Ishikawa (cell line): ENCODE results near the gene KAT6B.

Experiments
- CEBPB ChIP-seq: IDR thresholded peaks from 2 replicates; pipeline ENCODE4 v1.6.1; 2012
- CREB1 ChIP-seq: IDR thresholded peaks from 2 replicates; pipeline ENCODE4 v1.6.1; 2012; ENCODE audit warnings: low read depth
- EGR1 ChIP-seq: IDR thresholded peaks from 2 replicates; pipeline ENCODE4 v1.6.1; 2012
- EP300 ChIP-seq: IDR thresholded peaks from 2 replicates; pipeline ENCODE4 v1.6.1; 2012; ENCODE audit warnings: borderline replicate concordance
- FOXM1 ChIP-seq: IDR thresholded peaks from 2 replicates; pipeline ENCODE4 v1.6.1; 2012; ENCODE audit warnings: low read depth, borderline replicate concordance
- NFIC ChIP-seq: IDR thresholded peaks from 2 replicates; pipeline ENCODE4 v1.6.1; 2012
- RAD21 ChIP-seq: IDR thresholded peaks from 2 replicates; pipeline ENCODE4 v1.6.1; 2012; ENCODE audit warnings: low read depth
- REST ChIP-seq: IDR thresholded peaks from 2 replicates; pipeline ENCODE4 v1.6.1; 2012; ENCODE audit warnings: low read depth, mild to moderate bottlenecking
- TAF1 ChIP-seq: IDR thresholded peaks from 2 replicates; pipeline ENCODE4 v1.6.1; 2012; ENCODE audit warnings: low read depth, mild to moderate bottlenecking
- TCF12 ChIP-seq: IDR thresholded peaks from 2 replicates; pipeline ENCODE4 v1.6.1; 2012; ENCODE audit warnings: low read depth
- TEAD4 ChIP-seq: IDR thresholded peaks from 2 replicates; pipeline ENCODE4 v1.6.1; 2012
- USF1 ChIP-seq: IDR thresholded peaks from 2 replicates; pipeline ENCODE4 v1.6.1; 2012
- YY1 ChIP-seq: IDR thresholded peaks from 2 replicates; pipeline ENCODE4 v1.6.1; 2012; ENCODE audit warnings: low read depth
- ZBTB7A ChIP-seq: IDR thresholded peaks from 2 replicates; pipeline ENCODE4 v1.6.1; 2012; ENCODE audit warnings: low read depth
- TF ChIP-seq, protein P1 (sequence below): IDR thresholded peaks from 2 replicates; pipeline ENCODE4 v1.6.1; 2012

The KAT6B gene

GRCh38 chr10:75065076-75065475 lies 238.7 kb downstream of the KAT6B start:
- TF ChIP-seq NFIC (no peak), USF1 (no peak), FOXM1 (no peak), TEAD4 (no peak), RAD21 (no peak), EGR1 (no peak), CREB1 (no peak), EP300 (no peak), YY1 (no peak), TAF1 (no peak)

GRCh38 chr10:75066271-75066670 lies 239.9 kb downstream of the KAT6B start:
- TF ChIP-seq EGR1, result no peak
- TF ChIP-seq USF1, result no peak
- TF ChIP-seq, protein P1, sequence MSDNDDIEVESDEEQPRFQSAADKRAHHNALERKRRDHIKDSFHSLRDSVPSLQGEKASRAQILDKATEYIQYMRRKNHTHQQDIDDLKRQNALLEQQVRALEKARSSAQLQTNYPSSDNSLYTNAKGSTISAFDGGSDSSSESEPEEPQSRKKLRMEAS, result no peak
- no peak for TF ChIP-seq NFIC
- no peak for TF ChIP-seq FOXM1
- no peak for TF ChIP-seq TAF1
- TF ChIP-seq CREB1, result no peak
- TF ChIP-seq CEBPB, result no peak
- TF ChIP-seq RAD21, result no peak
- TF ChIP-seq EP300, result no peak
- no peak for TF ChIP-seq YY1
- no peak for TF ChIP-seq ZBTB7A
- no peak for TF ChIP-seq TEAD4
- TF ChIP-seq REST, result no peak
- no peak for TF ChIP-seq TCF12

- TF ChIP-seq CEBPB, result no peak
- TF ChIP-seq REST, result no peak
- TF ChIP-seq RAD21, result no peak
- no peak for TF ChIP-seq TCF12
- TF ChIP-seq TAF1, result no peak
- TF ChIP-seq USF1, result no peak
- no peak for TF ChIP-seq ZBTB7A
- no peak for TF ChIP-seq YY1
- no peak for TF ChIP-seq TEAD4
- TF ChIP-seq, protein P1, result no peak
- no peak for TF ChIP-seq EGR1
- TF ChIP-seq EP300, result no peak
- no peak for TF ChIP-seq FOXM1
- TF ChIP-seq CREB1, result no peak
- no peak for TF ChIP-seq NFIC
Measured at GRCh38 chr10:75067272-75067671, 240.9 kb downstream of the KAT6B start.

- no peak for TF ChIP-seq NFIC
- TF ChIP-seq TAF1, result no peak
- no peak for TF ChIP-seq ZBTB7A
Measured at GRCh38 chr10:75068523-75068922, 242.1 kb downstream of the KAT6B start.

DNA sequence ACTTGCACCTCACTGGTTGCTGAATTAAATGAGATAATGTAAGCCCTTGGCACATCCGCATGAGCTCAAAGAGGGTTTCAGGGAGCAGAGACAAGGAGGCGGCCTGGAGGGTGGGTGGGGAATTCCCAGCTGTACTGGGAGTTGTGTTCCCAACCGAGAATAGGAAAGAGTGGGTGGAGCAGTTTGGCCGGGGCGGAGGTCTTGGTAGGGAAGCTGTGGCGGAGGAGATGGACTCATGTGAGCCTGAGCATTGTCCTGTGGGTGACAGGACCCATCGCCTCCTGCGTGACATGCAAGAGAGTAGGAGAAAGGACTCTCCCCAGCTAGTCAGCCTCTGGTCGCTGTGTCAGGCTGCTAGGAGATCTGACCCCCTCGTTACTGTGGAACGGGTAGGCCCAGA lies 244.1 kb downstream of the KAT6B start:
- TF ChIP-seq EGR1 (no peak), YY1 (no peak), TEAD4 (no peak), TAF1 (no peak)
- TF ChIP-seq, protein P1, result no peak

- TF ChIP-seq TAF1, result no peak
- TF ChIP-seq FOXM1, result no peak
- peak; percentile 43; the same call in 1 of the 2 replicates for TF ChIP-seq NFIC
Measured at GRCh38 chr10:75070961-75071428, 244.6 kb downstream of the KAT6B start.
